ENCODE measurements around the gene ZNF771. TPM values are rescaled to one million over a fixed set of nuclear protein-coding genes. Genes with fewer than 3 reads are reported as not detected.

ZNF771 gene
- total and polyA plus RNA-seq, 2 experiments from 2014 or later, result 10.8 to 12.0 TPM

DNA sequence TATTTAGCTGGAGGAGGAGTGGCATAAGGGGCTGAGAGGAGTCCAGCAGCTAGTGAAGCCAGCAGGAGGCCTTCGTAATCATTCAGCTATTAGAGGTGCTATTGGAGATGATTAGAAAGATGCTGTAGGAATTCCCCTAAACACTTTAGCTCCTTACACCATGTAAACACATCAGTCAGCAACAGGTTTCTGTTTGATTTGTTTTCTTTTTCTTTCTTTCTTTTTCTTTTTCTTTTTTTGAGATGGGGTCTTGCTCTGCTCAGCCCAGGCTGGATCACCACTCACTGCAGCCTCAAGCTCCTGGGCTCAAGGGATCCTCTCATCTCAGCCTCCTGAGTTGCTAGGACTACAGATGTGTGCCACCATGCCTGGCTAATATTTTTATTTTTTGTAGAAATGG lies 48.9 kb downstream of the ZNF771 start:
- Mint-ChIP-seq H3K27ac (no peak overlapping the region), H3K27me3 (ENCODE audit: insufficient read depth, low read depth, poor library complexity) (peaks cover 13% of the 10 kb centered on the region), H3K36me3 (ENCODE audit: low read depth) (no peaks in the 10 kb centered on the region)

More for the DNA sequence above, 48.9 kb downstream of the ZNF771 start:
- Histone ChIP-seq H3K4me3 (no peak overlapping the region), H4K20me1 (replicated peaks; ENCODE audit: insufficient read depth) (no peaks in the 10 kb centered on the region), H3K4me2 (no peak overlapping the region), H2AFZ (no peak overlapping the region), H3K4me1 (ENCODE audit: insufficient read depth) (no peaks in the 10 kb centered on the region), H3K36me3 (ENCODE audit: insufficient read depth) (no peaks in the 10 kb centered on the region), H3K27ac (ENCODE audit: low read depth) (no peak overlapping the region), H3K79me2 (replicated peaks; ENCODE audit: insufficient read depth) (no peaks in the 10 kb centered on the region), H3K9me2 (ENCODE audit: insufficient read depth) (no peaks in the 10 kb centered on the region), H3F3A (replicated peaks; ENCODE audit: low read depth) (no peaks in the 10 kb centered on the region), H3K27me3 (ENCODE audit: insufficient read depth) (no peaks in the 10 kb centered on the region)
- Mint-ChIP-seq H3K4me3 (no peak overlapping the region; the same call in 2 of the 3 replicates), H3K9me3 (no peaks in the 10 kb centered on the region; the same call in 2 of the 3 replicates), H3K4me1 (0 out of 3 replicates have a peak, but pooled peaks cover 5% of the 10 kb centered on the region)
- DNase-seq (ENCODE audit: low spot score) (no peak), ATAC-seq (no peak)
- TF ChIP-seq NANOG (IDR thresholded peaks at IDR 0.05; ENCODE audit: borderline replicate concordance), result no peak
- TF ChIP-seq CREB1 (CRISPR knock-in tag; IDR thresholded peaks at IDR 0.05; ENCODE audit: low read depth), result no peak
- TF ChIP-seq, protein P1, sequence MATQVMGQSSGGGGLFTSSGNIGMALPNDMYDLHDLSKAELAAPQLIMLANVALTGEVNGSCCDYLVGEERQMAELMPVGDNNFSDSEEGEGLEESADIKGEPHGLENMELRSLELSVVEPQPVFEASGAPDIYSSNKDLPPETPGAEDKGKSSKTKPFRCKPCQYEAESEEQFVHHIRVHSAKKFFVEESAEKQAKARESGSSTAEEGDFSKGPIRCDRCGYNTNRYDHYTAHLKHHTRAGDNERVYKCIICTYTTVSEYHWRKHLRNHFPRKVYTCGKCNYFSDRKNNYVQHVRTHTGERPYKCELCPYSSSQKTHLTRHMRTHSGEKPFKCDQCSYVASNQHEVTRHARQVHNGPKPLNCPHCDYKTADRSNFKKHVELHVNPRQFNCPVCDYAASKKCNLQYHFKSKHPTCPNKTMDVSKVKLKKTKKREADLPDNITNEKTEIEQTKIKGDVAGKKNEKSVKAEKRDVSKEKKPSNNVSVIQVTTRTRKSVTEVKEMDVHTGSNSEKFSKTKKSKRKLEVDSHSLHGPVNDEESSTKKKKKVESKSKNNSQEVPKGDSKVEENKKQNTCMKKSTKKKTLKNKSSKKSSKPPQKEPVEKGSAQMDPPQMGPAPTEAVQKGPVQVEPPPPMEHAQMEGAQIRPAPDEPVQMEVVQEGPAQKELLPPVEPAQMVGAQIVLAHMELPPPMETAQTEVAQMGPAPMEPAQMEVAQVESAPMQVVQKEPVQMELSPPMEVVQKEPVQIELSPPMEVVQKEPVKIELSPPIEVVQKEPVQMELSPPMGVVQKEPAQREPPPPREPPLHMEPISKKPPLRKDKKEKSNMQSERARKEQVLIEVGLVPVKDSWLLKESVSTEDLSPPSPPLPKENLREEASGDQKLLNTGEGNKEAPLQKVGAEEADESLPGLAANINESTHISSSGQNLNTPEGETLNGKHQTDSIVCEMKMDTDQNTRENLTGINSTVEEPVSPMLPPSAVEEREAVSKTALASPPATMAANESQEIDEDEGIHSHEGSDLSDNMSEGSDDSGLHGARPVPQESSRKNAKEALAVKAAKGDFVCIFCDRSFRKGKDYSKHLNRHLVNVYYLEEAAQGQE (IDR thresholded peaks at IDR 0.05; ENCODE audit: unreplicated experiment), result no peak
- TF ChIP-seq, protein P2, sequence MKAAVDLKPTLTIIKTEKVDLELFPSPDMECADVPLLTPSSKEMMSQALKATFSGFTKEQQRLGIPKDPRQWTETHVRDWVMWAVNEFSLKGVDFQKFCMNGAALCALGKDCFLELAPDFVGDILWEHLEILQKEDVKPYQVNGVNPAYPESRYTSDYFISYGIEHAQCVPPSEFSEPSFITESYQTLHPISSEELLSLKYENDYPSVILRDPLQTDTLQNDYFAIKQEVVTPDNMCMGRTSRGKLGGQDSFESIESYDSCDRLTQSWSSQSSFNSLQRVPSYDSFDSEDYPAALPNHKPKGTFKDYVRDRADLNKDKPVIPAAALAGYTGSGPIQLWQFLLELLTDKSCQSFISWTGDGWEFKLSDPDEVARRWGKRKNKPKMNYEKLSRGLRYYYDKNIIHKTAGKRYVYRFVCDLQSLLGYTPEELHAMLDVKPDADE (IDR thresholded peaks at IDR 0.05), result no peak
- no peak for TF ChIP-seq EZH2phosphoT487 (IDR thresholded peaks at IDR 0.05; ENCODE audit: unreplicated experiment)
- TF ChIP-seq ZNF114 (CRISPR knock-in tag; IDR thresholded peaks at IDR 0.05), result no peak
- TF ChIP-seq, protein P3, sequence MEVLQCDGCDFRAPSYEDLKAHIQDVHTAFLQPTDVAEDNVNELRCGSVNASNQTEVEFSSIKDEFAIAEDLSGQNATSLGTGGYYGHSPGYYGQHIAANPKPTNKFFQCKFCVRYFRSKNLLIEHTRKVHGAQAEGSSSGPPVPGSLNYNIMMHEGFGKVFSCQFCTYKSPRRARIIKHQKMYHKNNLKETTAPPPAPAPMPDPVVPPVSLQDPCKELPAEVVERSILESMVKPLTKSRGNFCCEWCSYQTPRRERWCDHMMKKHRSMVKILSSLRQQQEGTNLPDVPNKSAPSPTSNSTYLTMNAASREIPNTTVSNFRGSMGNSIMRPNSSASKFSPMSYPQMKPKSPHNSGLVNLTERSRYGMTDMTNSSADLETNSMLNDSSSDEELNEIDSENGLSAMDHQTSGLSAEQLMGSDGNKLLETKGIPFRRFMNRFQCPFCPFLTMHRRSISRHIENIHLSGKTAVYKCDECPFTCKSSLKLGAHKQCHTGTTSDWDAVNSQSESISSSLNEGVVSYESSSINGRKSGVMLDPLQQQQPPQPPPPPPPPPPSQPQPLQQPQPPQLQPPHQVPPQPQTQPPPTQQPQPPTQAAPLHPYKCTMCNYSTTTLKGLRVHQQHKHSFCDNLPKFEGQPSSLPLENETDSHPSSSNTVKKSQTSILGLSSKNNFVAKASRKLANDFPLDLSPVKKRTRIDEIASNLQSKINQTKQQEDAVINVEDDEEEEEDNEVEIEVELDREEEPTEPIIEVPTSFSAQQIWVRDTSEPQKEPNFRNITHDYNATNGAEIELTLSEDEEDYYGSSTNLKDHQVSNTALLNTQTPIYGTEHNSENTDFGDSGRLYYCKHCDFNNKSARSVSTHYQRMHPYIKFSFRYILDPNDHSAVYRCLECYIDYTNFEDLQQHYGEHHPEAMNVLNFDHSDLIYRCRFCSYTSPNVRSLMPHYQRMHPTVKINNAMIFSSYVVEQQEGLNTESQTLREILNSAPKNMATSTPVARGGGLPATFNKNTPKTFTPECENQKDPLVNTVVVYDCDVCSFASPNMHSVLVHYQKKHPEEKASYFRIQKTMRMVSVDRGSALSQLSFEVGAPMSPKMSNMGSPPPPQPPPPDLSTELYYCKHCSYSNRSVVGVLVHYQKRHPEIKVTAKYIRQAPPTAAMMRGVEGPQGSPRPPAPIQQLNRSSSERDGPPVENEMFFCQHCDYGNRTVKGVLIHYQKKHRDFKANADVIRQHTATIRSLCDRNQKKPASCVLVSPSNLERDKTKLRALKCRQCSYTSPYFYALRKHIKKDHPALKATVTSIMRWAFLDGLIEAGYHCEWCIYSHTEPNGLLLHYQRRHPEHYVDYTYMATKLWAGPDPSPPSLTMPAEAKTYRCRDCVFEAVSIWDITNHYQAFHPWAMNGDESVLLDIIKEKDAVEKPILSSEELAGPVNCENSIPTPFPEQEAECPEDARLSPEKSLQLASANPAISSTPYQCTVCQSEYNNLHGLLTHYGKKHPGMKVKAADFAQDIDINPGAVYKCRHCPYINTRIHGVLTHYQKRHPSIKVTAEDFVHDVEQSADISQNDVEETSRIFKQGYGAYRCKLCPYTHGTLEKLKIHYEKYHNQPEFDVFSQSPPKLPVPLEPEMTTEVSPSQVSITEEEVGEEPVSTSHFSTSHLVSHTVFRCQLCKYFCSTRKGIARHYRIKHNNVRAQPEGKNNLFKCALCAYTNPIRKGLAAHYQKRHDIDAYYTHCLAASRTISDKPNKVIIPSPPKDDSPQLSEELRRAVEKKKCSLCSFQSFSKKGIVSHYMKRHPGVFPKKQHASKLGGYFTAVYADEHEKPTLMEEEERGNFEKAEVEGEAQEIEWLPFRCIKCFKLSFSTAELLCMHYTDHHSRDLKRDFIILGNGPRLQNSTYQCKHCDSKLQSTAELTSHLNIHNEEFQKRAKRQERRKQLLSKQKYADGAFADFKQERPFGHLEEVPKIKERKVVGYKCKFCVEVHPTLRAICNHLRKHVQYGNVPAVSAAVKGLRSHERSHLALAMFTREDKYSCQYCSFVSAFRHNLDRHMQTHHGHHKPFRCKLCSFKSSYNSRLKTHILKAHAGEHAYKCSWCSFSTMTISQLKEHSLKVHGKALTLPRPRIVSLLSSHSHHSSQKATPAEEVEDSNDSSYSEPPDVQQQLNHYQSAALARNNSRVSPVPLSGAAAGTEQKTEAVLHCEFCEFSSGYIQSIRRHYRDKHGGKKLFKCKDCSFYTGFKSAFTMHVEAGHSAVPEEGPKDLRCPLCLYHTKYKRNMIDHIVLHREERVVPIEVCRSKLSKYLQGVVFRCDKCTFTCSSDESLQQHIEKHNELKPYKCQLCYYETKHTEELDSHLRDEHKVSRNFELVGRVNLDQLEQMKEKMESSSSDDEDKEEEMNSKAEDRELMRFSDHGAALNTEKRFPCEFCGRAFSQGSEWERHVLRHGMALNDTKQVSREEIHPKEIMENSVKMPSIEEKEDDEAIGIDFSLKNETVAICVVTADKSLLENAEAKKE (CRISPR knock-in tag; IDR thresholded peaks at IDR 0.05), result no peak
- no peak for TF ChIP-seq EZH2 (IDR thresholded peaks at IDR 0.05; ENCODE audit: low read depth, unreplicated experiment)
- TF ChIP-seq, protein P4, sequence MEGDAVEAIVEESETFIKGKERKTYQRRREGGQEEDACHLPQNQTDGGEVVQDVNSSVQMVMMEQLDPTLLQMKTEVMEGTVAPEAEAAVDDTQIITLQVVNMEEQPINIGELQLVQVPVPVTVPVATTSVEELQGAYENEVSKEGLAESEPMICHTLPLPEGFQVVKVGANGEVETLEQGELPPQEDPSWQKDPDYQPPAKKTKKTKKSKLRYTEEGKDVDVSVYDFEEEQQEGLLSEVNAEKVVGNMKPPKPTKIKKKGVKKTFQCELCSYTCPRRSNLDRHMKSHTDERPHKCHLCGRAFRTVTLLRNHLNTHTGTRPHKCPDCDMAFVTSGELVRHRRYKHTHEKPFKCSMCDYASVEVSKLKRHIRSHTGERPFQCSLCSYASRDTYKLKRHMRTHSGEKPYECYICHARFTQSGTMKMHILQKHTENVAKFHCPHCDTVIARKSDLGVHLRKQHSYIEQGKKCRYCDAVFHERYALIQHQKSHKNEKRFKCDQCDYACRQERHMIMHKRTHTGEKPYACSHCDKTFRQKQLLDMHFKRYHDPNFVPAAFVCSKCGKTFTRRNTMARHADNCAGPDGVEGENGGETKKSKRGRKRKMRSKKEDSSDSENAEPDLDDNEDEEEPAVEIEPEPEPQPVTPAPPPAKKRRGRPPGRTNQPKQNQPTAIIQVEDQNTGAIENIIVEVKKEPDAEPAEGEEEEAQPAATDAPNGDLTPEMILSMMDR (conservative IDR thresholded peaks at IDR 0.05; ENCODE audit: low read depth in 2 of 2), result no peak
- TF ChIP-seq JUNB (IDR thresholded peaks at IDR 0.05; ENCODE audit: unreplicated experiment), result no peak
- no peak for TF ChIP-seq ZNF331 (CRISPR knock-in tag; IDR thresholded peaks at IDR 0.05; ENCODE audit: low read depth)
